ENCODE data around the gene ZNF280A. TPM values are rescaled to one million over a fixed set of nuclear protein-coding genes. Genes with fewer than 3 reads are reported as not detected.

Gene ZNF280A
- total and polyA plus RNA-seq, 9 of the 15 experiments (the other 6 are each of a cell fraction or from before 2014, with no cell fraction given): 19.0 to 40.8 (median 28.6) TPM

GRCh38 chr22:22534604-22535415 lies 14.7 kb upstream of the ZNF280A start:
- DNase-seq (ENCODE audit: extremely low read depth in 1 of 4, low spot score in 3 of 4) (peak in 1 of 4 experiments; percentile 43), FAIRE-seq (no peak), ATAC-seq (peak; percentile 5; the same call in 2 of the 3 replicates)
- Histone ChIP-seq H3K4me1 (replicated peaks in 1 of 2; ENCODE audit: control insufficient read depth in 2 of 2, insufficient read depth in 2 of 2, low read length in 2 of 2) (no peaks in the 10 kb centered on the region), H3K4me2 (ENCODE audit: insufficient read depth, low read length) (no peak overlapping the region), H3K27ac (ENCODE audit: extremely low read depth, low read depth, low read length) (no peak overlapping the region), H3K4me3 (no peak overlapping the region), H3K9me1 (ENCODE audit: control insufficient read depth, insufficient read depth, low read length) (no peaks in the 10 kb centered on the region), H4K20me1 (replicated peaks; ENCODE audit: control insufficient read depth, insufficient read depth, low read length) (no peaks in the 10 kb centered on the region), H3K9me3 (replicated peaks; ENCODE audit: control insufficient read depth, insufficient read depth, low read depth, low read length) (no peaks in the 10 kb centered on the region), H3K36me3 (ENCODE audit: control insufficient read depth, insufficient read depth, low read length) (no peaks in the 10 kb centered on the region), H3K27me3 (ENCODE audit: control insufficient read depth in 2 of 2, insufficient read depth in 2 of 2, low read length in 2 of 2) (no peaks in the 10 kb centered on the region), H3K79me2 (ENCODE audit: control insufficient read depth, insufficient read depth, low read length) (no peaks in the 10 kb centered on the region), H3K9ac (ENCODE audit: insufficient read depth in 1 of 2, low read depth in 2 of 2, low read length in 2 of 2) (no peak overlapping the region), H2AFZ (ENCODE audit: low read depth, low read length) (peak overlapping the region; percentile 3)
- intact Hi-C loops (cut with micrococcal nuclease): no loop called here
- ChIA-PET CTCF (ENCODE audit: low intra/inter-chr PET ratio) (no interaction called here), POLR2A (interaction anchor here (0.6 to 19.7 kb wide), 13 partner anchors 10 to 1490 kb away, joined by 3 to 708 read pairs (median 4); partner anchors contain the start of genes PRAME and ZNF280A)
- in situ Hi-C loops (cut with MboI): loop anchor here (25.0 kb wide), 1 partner anchor 1123 kb away; the partner anchor contains the start of gene HIC2
- WGBS (ENCODE audit: insufficient coverage, low coverage, missing lambda C conversion rate): 35% methylated on average over 9 of the region's 9 CpGs
- no TSS peak for BruUV-seq (replicated peaks)
- TF ChIP-seq TEAD2 (tag; IDR thresholded peaks at IDR 0.05): no peak
- 0 out of 2 replicates have a peak, but pooled peaks have one; percentile 15 for TF ChIP-seq ZNF583 (CRISPR knock-in tag; IDR thresholded peaks at IDR 0.05)
- TF ChIP-seq POLR3G (IDR thresholded peaks at IDR 0.05; ENCODE audit: extremely low read depth, insufficient read length, insufficient replicate concordance): no peak
- no peak for TF ChIP-seq ZNF57 (CRISPR knock-in tag; IDR thresholded peaks at IDR 0.05)
- TF ChIP-seq MCM2 (IDR thresholded peaks at IDR 0.05; ENCODE audit: low read depth): no peak
- TF ChIP-seq PURB (CRISPR knock-in tag; IDR thresholded peaks at IDR 0.05; ENCODE audit: low read depth): no peak
- 0 out of 2 replicates have a peak, but pooled peaks have one; percentile 17 for TF ChIP-seq PTTG1 (tag; IDR thresholded peaks at IDR 0.05; ENCODE audit: low read depth)
- TF ChIP-seq NFE2L1 (tag; IDR thresholded peaks at IDR 0.05; ENCODE audit: borderline replicate concordance, low read depth): no peak
- TF ChIP-seq MYNN (IDR thresholded peaks at IDR 0.05): no peak
- TF ChIP-seq MYNN (CRISPR knock-in tag; IDR thresholded peaks at IDR 0.05): 0 out of 2 replicates have a peak, but pooled peaks have one; percentile 39
- TF ChIP-seq DLX4 (CRISPR knock-in tag; IDR thresholded peaks at IDR 0.05): 0 out of 2 replicates have a peak, but pooled peaks have one; percentile 58
- peak; percentile 66; the same call in 1 of the 2 replicates for TF ChIP-seq ZNF668 (CRISPR knock-in tag; IDR thresholded peaks at IDR 0.05)
- TF ChIP-seq STAG1 (CRISPR knock-in tag; IDR thresholded peaks at IDR 0.05; ENCODE audit: borderline replicate concordance): 0 out of 2 replicates have a peak, but pooled peaks have one; percentile 17
- TF ChIP-seq RCOR1 (IDR thresholded peaks at IDR 0.05; ENCODE audit: borderline replicate concordance in 1 of 2, low read depth in 2 of 2, low read length in 2 of 2): no peak
- TF ChIP-seq STAT6 (CRISPR knock-in tag; IDR thresholded peaks at IDR 0.05): peak; percentile 29; the same call in 1 of the 2 replicates
- no peak for TF ChIP-seq SMARCA4 (IDR thresholded peaks at IDR 0.05)
- peak; percentile 74; the same call in 1 of the 2 replicates for TF ChIP-seq ZC3H4 (CRISPR knock-in tag; IDR thresholded peaks at IDR 0.05; ENCODE audit: borderline replicate concordance)
- TF ChIP-seq ZNF76 (CRISPR knock-in tag; IDR thresholded peaks at IDR 0.05; ENCODE audit: borderline replicate concordance): no peak
- TF ChIP-seq MAFK (IDR thresholded peaks at IDR 0.05; ENCODE audit: low read length): no peak

Measured in K562 (cell line).